ENCODE data around the gene MAJIN.

- no peak for TF ChIP-seq ZNF404 (tag by site-specific recombination; IDR thresholded peaks at IDR 0.05)
- TF ChIP-seq ZFP41 (tag by site-specific recombination; IDR thresholded peaks at IDR 0.05; ENCODE audit: borderline replicate concordance) = no peak
- no peak for TF ChIP-seq ZNF707 (tag by site-specific recombination; IDR thresholded peaks at IDR 0.05)
- no peak for TF ChIP-seq TSHZ1 (tag by site-specific recombination; IDR thresholded peaks at IDR 0.05; ENCODE audit: borderline replicate concordance)
- TF ChIP-seq REST (tag by site-specific recombination; IDR thresholded peaks at IDR 0.05) = no peak
- no peak for TF ChIP-seq ZNF548 (tag by site-specific recombination; IDR thresholded peaks at IDR 0.05)
- TF ChIP-seq CTCF (tag by site-specific recombination; IDR thresholded peaks at IDR 0.05) = no peak
- no peak for TF ChIP-seq ZNF664 (tag by site-specific recombination; IDR thresholded peaks at IDR 0.05)
- no peak; the same call in 1 of the 2 replicates for TF ChIP-seq ZBTB8A (tag by site-specific recombination; IDR thresholded peaks at IDR 0.05)
These were observed 55.7 kb downstream of the MAJIN start for GRCh38 chr11:64916040-64916774.

All from HEK293 (cell line).